HEK293 (cell line): Measurements from ENCODE around the gene METTL2B.
"Not testable (repeated sequence)": the region's sequence is repeated elsewhere in the genome, so short reads cannot be mapped to it uniquely, and the experiment has no call there.

Experiments used
- CTCF ChIA-PET: fragments of 350-600 bp; formaldehyde crosslinking; extraction: SDS; loops from one replicate; lab custom pipeline; 2021; ENCODE audit warnings: antibody characterized with exemption; lab: Yijun Ruan, JAX
- POLR2A ChIA-PET: fragments of 300-600 bp; formaldehyde crosslinking; extraction: SDS; loops from one replicate; lab custom pipeline; 2020; ENCODE audit warnings: antibody characterized with exemption, inconsistent platforms; lab: Yijun Ruan, JAX
- H3K27ac ChIP-seq: fragments of 200-500 bp; sonication (Bioruptor generic); 2 replicates; pipeline ENCODE4 v1.5.1; 2014; ENCODE audit warnings: low read depth, low read length, control low read depth, inconsistent platforms; ENCODE audit errors: extremely low read depth
- H3K36me3 ChIP-seq, 2 experiments: fragments of 200-500 bp in 1 of 2; sonication (Bioruptor generic) in 1 of 2; 1 replicate in 1 of 2; 2 replicates in 1 of 2; pipeline ENCODE4 v1.5.1; 2014 to 2017; ENCODE audit warnings: inconsistent platforms in 2 of 2, low read length in 2 of 2; ENCODE audit not compliant: control insufficient read depth in 2 of 2, insufficient read depth in 1 of 2
- H3K4me1 ChIP-seq: fragments of 200-500 bp; sonication (Bioruptor generic); 2 replicates; pipeline ENCODE4 v1.5.1; 2014; ENCODE audit warnings: mild to moderate bottlenecking, low read length, inconsistent platforms; ENCODE audit not compliant: control insufficient read depth, insufficient read depth
- H3K4me3 ChIP-seq: 2 replicates; pipeline ENCODE4 v1.5.1; 2011; ENCODE audit warnings: low read depth, mild to moderate bottlenecking, control low read depth, low read length, moderate library complexity
- H3K9me3 ChIP-seq: fragments of 200-500 bp; sonication (Bioruptor generic); 2 replicates; pipeline ENCODE4 v1.5.1; 2014; ENCODE audit warnings: low read depth, low read length, inconsistent platforms; ENCODE audit not compliant: control insufficient read depth, insufficient read depth
- CTCF ChIP-seq: fragments of 450-650 bp; formaldehyde crosslinking; IDR thresholded peaks from 2 replicates; pipeline ENCODE4 v1.5.1; 2016; ENCODE audit warnings: missing biosample characterization, missing genetic modification characterization
- GLIS1 ChIP-seq: fragments of 450-650 bp; formaldehyde crosslinking; IDR thresholded peaks from 2 replicates; pipeline ENCODE4 v1.5.1; 2016; ENCODE audit warnings: missing biosample characterization, missing genetic modification characterization
- GLIS2 ChIP-seq: fragments of 450-650 bp; formaldehyde crosslinking; IDR thresholded peaks from 2 replicates; pipeline ENCODE4 v1.5.1; 2016; ENCODE audit warnings: missing biosample characterization, missing genetic modification characterization
- IKZF3 ChIP-seq: fragments of 450-650 bp; IDR thresholded peaks from 2 replicates; pipeline ENCODE4 v1.5.0; 2018; ENCODE audit warnings: missing biosample characterization, mild to moderate bottlenecking, missing genetic modification characterization, moderate library complexity
- KLF1 ChIP-seq: fragments of 450-650 bp; formaldehyde crosslinking; IDR thresholded peaks from 2 replicates; pipeline ENCODE4 v1.5.1; 2016; ENCODE audit warnings: missing biosample characterization, missing genetic modification characterization
- KLF16 ChIP-seq: fragments of 450-650 bp; formaldehyde crosslinking; IDR thresholded peaks from 2 replicates; pipeline ENCODE4 v1.5.1; 2017; ENCODE audit warnings: missing biosample characterization, missing genetic modification characterization
- KLF17 ChIP-seq: fragments of 450-650 bp; formaldehyde crosslinking; IDR thresholded peaks from 2 replicates; pipeline ENCODE4 v1.5.1; 2016; ENCODE audit warnings: missing biosample characterization, missing genetic modification characterization
- KLF8 ChIP-seq: fragments of 450-650 bp; formaldehyde crosslinking; IDR thresholded peaks from 2 replicates; pipeline ENCODE4 v1.5.1; 2016; ENCODE audit warnings: missing biosample characterization, missing genetic modification characterization
- SCRT2 ChIP-seq: fragments of 450-650 bp; formaldehyde crosslinking; IDR thresholded peaks from 2 replicates; pipeline ENCODE4 v1.5.1; 2016; ENCODE audit warnings: missing biosample characterization, missing genetic modification characterization
- SP2 ChIP-seq: fragments of 450-650 bp; formaldehyde crosslinking; IDR thresholded peaks from 2 replicates; pipeline ENCODE4 v1.5.1; 2016; ENCODE audit warnings: missing biosample characterization, missing genetic modification characterization
- ZBTB21 ChIP-seq: fragments of 450-650 bp; formaldehyde crosslinking; IDR thresholded peaks from 2 replicates; pipeline ENCODE4 v1.5.1; 2017; ENCODE audit warnings: missing biosample characterization, missing genetic modification characterization
- ZFP37 ChIP-seq: fragments of 450-650 bp; formaldehyde crosslinking; IDR thresholded peaks from 2 replicates; pipeline ENCODE4 v1.5.1; 2016; ENCODE audit warnings: missing biosample characterization, missing genetic modification characterization
- ZFP69B ChIP-seq: fragments of 450-650 bp; formaldehyde crosslinking; IDR thresholded peaks from 2 replicates; pipeline ENCODE4 v1.5.1; 2016; ENCODE audit warnings: missing biosample characterization, missing genetic modification characterization
- ZNF2 ChIP-seq: fragments of 450-650 bp; formaldehyde crosslinking; IDR thresholded peaks from 2 replicates; pipeline ENCODE4 v1.5.1; 2016; ENCODE audit warnings: missing biosample characterization, missing genetic modification characterization
- ZNF335 ChIP-seq: fragments of 450-650 bp; formaldehyde crosslinking; conservative IDR thresholded peaks from 2 replicates; pipeline ENCODE4 v1.5.1; 2016; ENCODE audit warnings: missing biosample characterization, missing genetic modification characterization
- ZNF341 ChIP-seq: fragments of 450-650 bp; formaldehyde crosslinking; IDR thresholded peaks from 2 replicates; pipeline ENCODE4; 2016; ENCODE audit warnings: low read depth, missing biosample characterization, missing genetic modification characterization
- ZNF423 ChIP-seq: fragments of 450-650 bp; formaldehyde crosslinking; IDR thresholded peaks from 2 replicates; pipeline ENCODE4 v1.5.1; 2016; ENCODE audit warnings: missing biosample characterization, missing genetic modification characterization
- ZNF580 ChIP-seq: fragments of 450-650 bp; formaldehyde crosslinking; IDR thresholded peaks from 2 replicates; pipeline ENCODE4 v1.5.1; 2016; ENCODE audit warnings: missing biosample characterization, missing genetic modification characterization
- ZNF629 ChIP-seq: fragments of 450-650 bp; formaldehyde crosslinking; IDR thresholded peaks from 2 replicates; pipeline ENCODE4 v1.5.1; 2017; ENCODE audit warnings: missing biosample characterization, missing genetic modification characterization
- ZNF654 ChIP-seq: fragments of 450-650 bp; formaldehyde crosslinking; IDR thresholded peaks from 2 replicates; pipeline ENCODE4 v1.5.1; 2016; ENCODE audit warnings: low read depth, missing biosample characterization, missing genetic modification characterization
- ZNF660 ChIP-seq: fragments of 450-650 bp; IDR thresholded peaks from 2 replicates; pipeline ENCODE4 v1.5.1; 2018; ENCODE audit warnings: missing biosample characterization, mild to moderate bottlenecking, missing genetic modification characterization
- ZNF76 ChIP-seq: fragments of 450-650 bp; formaldehyde crosslinking; IDR thresholded peaks from 2 replicates; pipeline ENCODE4; 2016; ENCODE audit warnings: low read depth, missing biosample characterization, missing genetic modification characterization, borderline replicate concordance
- ZNF843 ChIP-seq: fragments of 450-650 bp; formaldehyde crosslinking; IDR thresholded peaks from 2 replicates; pipeline ENCODE4 v1.5.1; 2016; ENCODE audit warnings: missing biosample characterization, missing genetic modification characterization
- ZXDB ChIP-seq: fragments of 450-650 bp; formaldehyde crosslinking; IDR thresholded peaks from 2 replicates; pipeline ENCODE4 v1.5.1; 2016; ENCODE audit warnings: missing biosample characterization, missing genetic modification characterization
- TF ChIP-seq, protein P1 (sequence below): fragments of 450-650 bp; formaldehyde crosslinking; IDR thresholded peaks from 2 replicates; pipeline ENCODE4 v1.5.1; 2016; ENCODE audit warnings: missing biosample characterization, missing genetic modification characterization
- TF ChIP-seq, protein P2 (sequence below): fragments of 450-650 bp; formaldehyde crosslinking; conservative IDR thresholded peaks from 2 replicates; pipeline ENCODE4 v1.5.1; 2016; ENCODE audit warnings: low read depth, missing biosample characterization, missing genetic modification characterization
- TF ChIP-seq, protein P3 (sequence below): fragments of 450-650 bp; formaldehyde crosslinking; optimal IDR thresholded peaks from 2 replicates; pipeline ENCODE3; 2016; ENCODE audit warnings: missing biosample characterization, mild to moderate bottlenecking, missing genetic modification characterization

Gene METTL2B

GRCh38 chr7:128476402-128477335 is at the start of gene METTL2B:
Gene METTL2B, plus strand, starts transcription at chr7:128476748. Its CDS starts 18 bp downstream, at chr7:128476766.
- ChIA-PET POLR2A (interaction anchor here (0.5 to 1.0 kb wide), 4 partner anchors 21 to 410 kb away, joined by 3 to 5 read pairs (median 4); partner anchors contain the start of gene HILPDA), CTCF (interaction anchor here (0.6 to 3.4 kb wide), 9 partner anchors 17 to 618 kb away, joined by 3 to 25 read pairs (median 3); no protein-coding TSS in a partner anchor)
- TF ChIP-seq ZNF2, result 0 out of 2 replicates have a peak, but pooled peaks have one; percentile 44
- TF ChIP-seq, protein P1, sequence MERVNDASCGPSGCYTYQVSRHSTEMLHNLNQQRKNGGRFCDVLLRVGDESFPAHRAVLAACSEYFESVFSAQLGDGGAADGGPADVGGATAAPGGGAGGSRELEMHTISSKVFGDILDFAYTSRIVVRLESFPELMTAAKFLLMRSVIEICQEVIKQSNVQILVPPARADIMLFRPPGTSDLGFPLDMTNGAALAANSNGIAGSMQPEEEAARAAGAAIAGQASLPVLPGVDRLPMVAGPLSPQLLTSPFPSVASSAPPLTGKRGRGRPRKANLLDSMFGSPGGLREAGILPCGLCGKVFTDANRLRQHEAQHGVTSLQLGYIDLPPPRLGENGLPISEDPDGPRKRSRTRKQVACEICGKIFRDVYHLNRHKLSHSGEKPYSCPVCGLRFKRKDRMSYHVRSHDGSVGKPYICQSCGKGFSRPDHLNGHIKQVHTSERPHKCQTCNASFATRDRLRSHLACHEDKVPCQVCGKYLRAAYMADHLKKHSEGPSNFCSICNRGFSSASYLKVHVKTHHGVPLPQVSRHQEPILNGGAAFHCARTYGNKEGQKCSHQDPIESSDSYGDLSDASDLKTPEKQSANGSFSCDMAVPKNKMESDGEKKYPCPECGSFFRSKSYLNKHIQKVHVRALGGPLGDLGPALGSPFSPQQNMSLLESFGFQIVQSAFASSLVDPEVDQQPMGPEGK, result peak; percentile 74
- TF ChIP-seq ZNF341 (tag by site-specific recombination), result peak; percentile 67
- peak; percentile 94 for TF ChIP-seq SP2 (tag by site-specific recombination)
- peak; percentile 89 for TF ChIP-seq ZNF629
- peak; percentile 85 for TF ChIP-seq CTCF (tag by site-specific recombination)
- TF ChIP-seq ZNF654 (tag by site-specific recombination), result peak; percentile 10; the same call in 1 of the 2 replicates
- TF ChIP-seq SCRT2 (tag by site-specific recombination), result peak; percentile 69
- TF ChIP-seq ZFP69B (tag by site-specific recombination), result peak; percentile 44; the same call in 1 of the 2 replicates
- TF ChIP-seq GLIS2, result peak; percentile 33; the same call in 1 of the 2 replicates
- TF ChIP-seq KLF16 (tag by site-specific recombination), result peak; percentile 43; the same call in 1 of the 2 replicates
- peak; percentile 93 for TF ChIP-seq ZNF580 (tag by site-specific recombination)
- 0 out of 2 replicates have a peak, but pooled peaks have one; percentile 11 for TF ChIP-seq ZNF843 (tag by site-specific recombination)
- TF ChIP-seq KLF8 (tag by site-specific recombination), result peak; percentile 94
- TF ChIP-seq ZNF335, result peak; percentile 79
- TF ChIP-seq KLF1 (tag by site-specific recombination), result peak; percentile 79
- TF ChIP-seq GLIS1, result peak; percentile 36
- peak; percentile 78 for TF ChIP-seq KLF17
- TF ChIP-seq ZNF423, result 0 out of 2 replicates have a peak, but pooled peaks have one; percentile 42
- peak; percentile 66; the same call in 1 of the 2 replicates for TF ChIP-seq ZFP37 (tag by site-specific recombination)
- TF ChIP-seq ZXDB (tag by site-specific recombination), result peak; percentile 77
- TF ChIP-seq, protein P2, sequence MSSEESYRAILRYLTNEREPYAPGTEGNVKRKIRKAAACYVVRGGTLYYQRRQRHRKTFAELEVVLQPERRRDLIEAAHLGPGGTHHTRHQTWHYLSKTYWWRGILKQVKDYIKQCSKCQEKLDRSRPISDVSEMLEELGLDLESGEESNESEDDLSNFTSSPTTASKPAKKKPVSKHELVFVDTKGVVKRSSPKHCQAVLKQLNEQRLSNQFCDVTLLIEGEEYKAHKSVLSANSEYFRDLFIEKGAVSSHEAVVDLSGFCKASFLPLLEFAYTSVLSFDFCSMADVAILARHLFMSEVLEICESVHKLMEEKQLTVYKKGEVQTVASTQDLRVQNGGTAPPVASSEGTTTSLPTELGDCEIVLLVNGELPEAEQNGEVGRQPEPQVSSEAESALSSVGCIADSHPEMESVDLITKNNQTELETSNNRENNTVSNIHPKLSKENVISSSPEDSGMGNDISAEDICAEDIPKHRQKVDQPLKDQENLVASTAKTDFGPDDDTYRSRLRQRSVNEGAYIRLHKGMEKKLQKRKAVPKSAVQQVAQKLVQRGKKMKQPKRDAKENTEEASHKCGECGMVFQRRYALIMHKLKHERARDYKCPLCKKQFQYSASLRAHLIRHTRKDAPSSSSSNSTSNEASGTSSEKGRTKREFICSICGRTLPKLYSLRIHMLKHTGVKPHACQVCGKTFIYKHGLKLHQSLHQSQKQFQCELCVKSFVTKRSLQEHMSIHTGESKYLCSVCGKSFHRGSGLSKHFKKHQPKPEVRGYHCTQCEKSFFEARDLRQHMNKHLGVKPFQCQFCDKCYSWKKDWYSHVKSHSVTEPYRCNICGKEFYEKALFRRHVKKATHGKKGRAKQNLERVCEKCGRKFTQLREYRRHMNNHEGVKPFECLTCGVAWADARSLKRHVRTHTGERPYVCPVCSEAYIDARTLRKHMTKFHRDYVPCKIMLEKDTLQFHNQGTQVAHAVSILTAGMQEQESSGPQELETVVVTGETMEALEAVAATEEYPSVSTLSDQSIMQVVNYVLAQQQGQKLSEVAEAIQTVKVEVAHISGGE (tag by site-specific recombination), result peak; percentile 95
- peak; percentile 77; the same call in 1 of the 2 replicates for TF ChIP-seq ZBTB21 (tag by site-specific recombination)
- peak; percentile 85 for TF ChIP-seq IKZF3
- TF ChIP-seq ZNF660 (tag by site-specific recombination), result 0 out of 2 replicates have a peak, but pooled peaks have one; percentile 46
- TF ChIP-seq ZNF76, result 0 out of 2 replicates have a peak, but pooled peaks have one; percentile 44
- TF ChIP-seq, protein P3, sequence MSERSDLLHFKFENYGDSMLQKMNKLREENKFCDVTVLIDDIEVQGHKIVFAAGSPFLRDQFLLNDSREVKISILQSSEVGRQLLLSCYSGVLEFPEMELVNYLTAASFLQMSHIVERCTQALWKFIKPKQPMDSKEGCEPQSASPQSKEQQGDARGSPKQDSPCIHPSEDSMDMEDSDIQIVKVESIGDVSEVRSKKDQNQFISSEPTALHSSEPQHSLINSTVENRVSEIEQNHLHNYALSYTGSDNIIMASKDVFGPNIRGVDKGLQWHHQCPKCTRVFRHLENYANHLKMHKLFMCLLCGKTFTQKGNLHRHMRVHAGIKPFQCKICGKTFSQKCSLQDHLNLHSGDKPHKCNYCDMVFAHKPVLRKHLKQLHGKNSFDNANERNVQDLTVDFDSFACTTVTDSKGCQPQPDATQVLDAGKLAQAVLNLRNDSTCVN, result peak; percentile 44

More at GRCh38 chr7:128476402-128477335, at the start of gene METTL2B:
- H3K9me3 ChIP-seq, H3K4me1 ChIP-seq: not testable (repeated sequence)
- H3K4me3 ChIP-seq, result peak within 1 kb of the TSS; percentile 74
- peak within 1 kb of the TSS; percentile 67 for H3K27ac ChIP-seq
- peaks cover 2 to 20% of the 10 kb centered on the region in 2 experiments for H3K36me3 ChIP-seq
